ENCODE measurements around the gene FCN1. TPM values are rescaled to one million over a fixed set of nuclear protein-coding genes. Genes with fewer than 3 reads are reported as not detected.

FCN1 gene
- total and polyA plus RNA-seq, 2 of the 8 experiments (the other 6 are each of a cell fraction or from before 2014, with no cell fraction given) = not detected

- TF ChIP-seq GABPA (IDR thresholded peaks at IDR 0.05; ENCODE audit: borderline replicate concordance, insufficient read depth, low read length) = no peak
- no peak for TF ChIP-seq USF2 (IDR thresholded peaks at IDR 0.05; ENCODE audit: low read length)
- no peak for TF ChIP-seq ASH2L (IDR thresholded peaks at IDR 0.05; ENCODE audit: low read length)
- no peak for TF ChIP-seq CBX5 (IDR thresholded peaks at IDR 0.05; ENCODE audit: low read depth, low read length)
- no peak for TF ChIP-seq JUN (IDR thresholded peaks at IDR 0.05; ENCODE audit: low read depth, low read length)
- no peak for TF ChIP-seq KDM4A (IDR thresholded peaks at IDR 0.05; ENCODE audit: low read depth, low read length, severe bottlenecking)
- no peak for TF ChIP-seq CTBP2 (IDR thresholded peaks at IDR 0.05; ENCODE audit: borderline replicate concordance, insufficient read depth, insufficient read length, low read length)
- TF ChIP-seq BCL11A (IDR thresholded peaks at IDR 0.05; ENCODE audit: low read depth in 2 of 2, low read length in 2 of 2) = no peak
These were observed 24.5 kb upstream of the FCN1 start (continued) for GRCh38 chr9:134942011-134942787.

Data from H1 (cell line).